ENCODE measurements around the gene DOK3. TPM values are rescaled to one million over a fixed set of nuclear protein-coding genes. Genes with fewer than 3 reads are reported as not detected.
A peak's percentile ranks its signal among the peaks of the same experiment; 100 is the strongest.

Gene DOK3
- total RNA-seq, 4 donors from 2014 or later = 0.89 to 7.3 (median 1.8) TPM

- peaks cover 22% of the 10 kb centered on the region for H3K36me3 ChIP-seq
- TF ChIP-seq POLR2A (IDR thresholded peaks at IDR 0.05) = no peak
- no peak for TF ChIP-seq CTCF (IDR thresholded peaks at IDR 0.05)
- TF ChIP-seq POLR2AphosphoS5 (IDR thresholded peaks at IDR 0.05) = no peak
- TF ChIP-seq EP300 (IDR thresholded peaks at IDR 0.05) = no peak
- no peaks in the 10 kb centered on the region for H3K9me3 ChIP-seq
- H3K4me1 ChIP-seq = peaks cover 57% of the 10 kb centered on the region
- H3K27ac ChIP-seq = peak overlapping the region; percentile 56
- no peak for DNase-seq (ENCODE audit: low spot score in 2 of 2)
- peak overlapping the region; percentile 85 for H3K4me3 ChIP-seq
- WGBS = 85% methylated on average over 9 of the region's 10 CpGs
- H3K27me3 ChIP-seq = no peaks in the 10 kb centered on the region
Measured at GRCh38 chr5:177470759-177471536, 38.7 kb downstream of the DOK3 start.

GRCh38 chr5:177469750-177470525, 39.7 kb downstream of the DOK3 start:
- Histone ChIP-seq H3K27ac (peak overlapping the region; percentile 64), H3K4me1 (peaks cover 56% of the 10 kb centered on the region), H3K4me3 (no peak overlapping the region), H3K27me3 (no peaks in the 10 kb centered on the region), H3K9me3 (no peaks in the 10 kb centered on the region), H3K36me3 (peaks cover 30% of the 10 kb centered on the region)
- TF ChIP-seq POLR2AphosphoS5 (IDR thresholded peaks at IDR 0.05) (no peak), EP300 (IDR thresholded peaks at IDR 0.05) (no peak), CTCF (IDR thresholded peaks at IDR 0.05) (no peak), POLR2A (IDR thresholded peaks at IDR 0.05) (no peak)
- WGBS = 63% methylated on average over 8 of the region's 8 CpGs
- DNase-seq (ENCODE audit: low spot score in 2 of 2) = no peak

- H3K27ac ChIP-seq = peak overlapping the region; percentile 64
- no peaks in the 10 kb centered on the region for H3K27me3 ChIP-seq
- DNase-seq (ENCODE audit: low spot score in 2 of 2) = no peak
- 49% methylated on average over 18 of the region's 25 CpGs for WGBS
- TF ChIP-seq EP300 (IDR thresholded peaks at IDR 0.05) (no peak), CTCF (IDR thresholded peaks at IDR 0.05) (no peak), POLR2A (IDR thresholded peaks at IDR 0.05) (no peak), POLR2AphosphoS5 (IDR thresholded peaks at IDR 0.05) (no peak)
- peaks cover 52% of the 10 kb centered on the region for H3K4me1 ChIP-seq
- H3K4me3 ChIP-seq = no peak overlapping the region
- H3K36me3 ChIP-seq = peaks cover 30% of the 10 kb centered on the region
- H3K9me3 ChIP-seq = no peaks in the 10 kb centered on the region
Measured at GRCh38 chr5:177468685-177469628, 40.7 kb downstream of the DOK3 start.

GRCh38 chr5:177468329-177468684, 41.3 kb downstream of the DOK3 start:
- WGBS = 90% methylated on average over 2 of the region's 2 CpGs
- DNase-seq (ENCODE audit: low spot score in 2 of 2) = no peak
- TF ChIP-seq EP300 (IDR thresholded peaks at IDR 0.05) (no peak), CTCF (IDR thresholded peaks at IDR 0.05) (no peak), POLR2A (IDR thresholded peaks at IDR 0.05) (no peak), POLR2AphosphoS5 (IDR thresholded peaks at IDR 0.05) (no peak)
- peaks cover 30% of the 10 kb centered on the region for H3K36me3 ChIP-seq
- H3K27ac ChIP-seq = no peak overlapping the region
- no peak overlapping the region for H3K4me3 ChIP-seq
- peaks cover 48% of the 10 kb centered on the region for H3K4me1 ChIP-seq
- no peaks in the 10 kb centered on the region for H3K9me3 ChIP-seq
- no peaks in the 10 kb centered on the region for H3K27me3 ChIP-seq

All from suprapubic skin (tissue), 4 donors.